GM23338 (cell line): ENCODE data around the gene CNOT4.

ENCODE experiments used
- CREB1 ChIP-seq: fragments of 250-450 bp; sonication (Bioruptor Pico); IDR thresholded peaks from 2 replicates; pipeline ENCODE4 v1.5.0; 2020; ENCODE audit warnings: low read depth, mild to moderate bottlenecking, moderate library complexity
- CTCF ChIP-seq, 2 experiments: fragments of 200-600 bp in 1 of 2; sonication (generic) in 1 of 2; conservative IDR thresholded peaks; 2 replicates each; pipeline versions ENCODE4 v1.5.1 to v1.6.1; 2016 to 2017; ENCODE audit warnings: antibody characterized with exemption in 2 of 2, low read depth in 2 of 2, mild to moderate bottlenecking in 2 of 2, moderate library complexity in 1 of 2
- EZH2 ChIP-seq: fragments of 200-600 bp; sonication (generic); IDR thresholded peaks from one replicate; pipeline ENCODE4 v1.8.0; 2017; ENCODE audit warnings: antibody characterized with exemption, mild to moderate bottlenecking, low read depth; ENCODE audit not compliant: unreplicated experiment
- POLR2AphosphoS5 ChIP-seq: IDR thresholded peaks from 2 replicates; pipeline ENCODE4 v1.6.1; 2016; ENCODE audit warnings: antibody characterized with exemption, low read depth
- REST ChIP-seq: IDR thresholded peaks from one replicate; pipeline ENCODE4 v1.6.1; 2018; ENCODE audit warnings: antibody characterized with exemption; ENCODE audit not compliant: unreplicated experiment
- STAT1 ChIP-seq: IDR thresholded peaks from one replicate; pipeline ENCODE4 v1.6.1; 2016; ENCODE audit warnings: antibody characterized with exemption; ENCODE audit not compliant: unreplicated experiment

GRCh38 chr7:135337506-135337905, 172.4 kb downstream of the CNOT4 start:
- no peak for TF ChIP-seq CTCF (conservative IDR thresholded peaks at IDR 0.05; ENCODE audit: low read depth in 2 of 2)
- no peak for TF ChIP-seq STAT1
- TF ChIP-seq REST, result no peak
- no peak for TF ChIP-seq POLR2AphosphoS5
- TF ChIP-seq CREB1 (CRISPR knock-in tag), result no peak
- TF ChIP-seq EZH2, result no peak
